HG03520 (cell line): ENCODE data around the gene GAA.

Experiments
- ATAC-seq: cut with Tn5 transposase; IDR thresholded peaks from one replicate; pipeline ENCODE4 v1.9.1; 2021; ENCODE audit warnings: mild to moderate bottlenecking, moderate library complexity; ENCODE audit not compliant: unreplicated experiment

GAA gene

DNA sequence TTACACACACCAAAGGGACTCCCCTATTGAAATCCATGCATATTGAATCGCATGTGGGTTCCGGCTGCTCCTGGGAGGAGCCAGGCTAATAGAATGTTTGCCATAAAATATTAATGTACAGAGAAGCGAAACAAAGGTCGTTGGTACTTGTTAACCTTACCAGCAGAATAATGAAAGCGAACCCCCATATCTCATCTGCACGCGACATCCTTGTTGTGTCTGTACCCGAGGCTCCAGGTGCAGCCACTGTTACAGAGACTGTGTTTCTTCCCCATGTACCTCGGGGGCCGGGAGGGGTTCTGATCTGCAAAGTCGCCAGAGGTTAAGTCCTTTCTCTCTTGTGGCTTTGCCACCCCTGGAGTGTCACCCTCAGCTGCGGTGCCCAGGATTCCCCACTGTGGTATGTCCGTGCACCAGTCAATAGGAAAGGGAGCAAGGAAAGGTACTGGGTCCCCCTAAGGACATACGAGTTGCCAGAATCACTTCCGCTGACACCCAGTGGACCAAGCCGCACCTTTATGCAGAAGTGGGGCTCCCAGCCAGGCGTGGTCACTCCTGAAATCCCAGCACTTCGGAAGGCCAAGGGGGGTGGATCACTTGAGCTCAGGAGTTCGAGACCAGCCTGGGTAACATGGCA lies 2.2 kb downstream of the GAA start:
- no peak for ATAC-seq

DNA sequence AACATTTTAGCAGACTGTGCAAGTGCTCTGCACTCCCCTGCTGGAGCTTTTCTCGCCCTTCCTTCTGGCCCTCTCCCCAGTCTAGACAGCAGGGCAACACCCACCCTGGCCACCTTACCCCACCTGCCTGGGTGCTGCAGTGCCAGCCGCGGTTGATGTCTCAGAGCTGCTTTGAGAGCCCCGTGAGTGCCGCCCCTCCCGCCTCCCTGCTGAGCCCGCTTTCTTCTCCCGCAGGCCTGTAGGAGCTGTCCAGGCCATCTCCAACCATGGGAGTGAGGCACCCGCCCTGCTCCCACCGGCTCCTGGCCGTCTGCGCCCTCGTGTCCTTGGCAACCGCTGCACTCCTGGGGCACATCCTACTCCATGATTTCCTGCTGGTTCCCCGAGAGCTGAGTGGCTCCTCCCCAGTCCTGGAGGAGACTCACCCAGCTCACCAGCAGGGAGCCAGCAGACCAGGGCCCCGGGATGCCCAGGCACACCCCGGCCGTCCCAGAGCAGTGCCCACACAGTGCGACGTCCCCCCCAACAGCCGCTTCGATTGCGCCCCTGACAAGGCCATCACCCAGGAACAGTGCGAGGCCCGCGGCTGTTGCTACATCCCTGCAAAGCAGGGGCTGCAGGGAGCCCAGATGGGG lies 3.1 kb downstream of the GAA start:
- ATAC-seq, result no peak

DNA sequence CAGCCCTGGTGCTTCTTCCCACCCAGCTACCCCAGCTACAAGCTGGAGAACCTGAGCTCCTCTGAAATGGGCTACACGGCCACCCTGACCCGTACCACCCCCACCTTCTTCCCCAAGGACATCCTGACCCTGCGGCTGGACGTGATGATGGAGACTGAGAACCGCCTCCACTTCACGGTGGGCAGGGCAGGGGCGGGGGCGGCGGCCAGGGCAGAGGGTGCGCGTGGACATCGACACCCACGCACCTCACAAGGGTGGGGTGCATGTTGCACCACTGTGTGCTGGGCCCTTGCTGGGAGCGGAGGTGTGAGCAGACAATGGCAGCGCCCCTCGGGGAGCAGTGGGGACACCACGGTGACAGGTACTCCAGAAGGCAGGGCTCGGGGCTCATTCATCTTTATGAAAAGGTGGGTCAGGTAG lies 3.6 kb downstream of the GAA start:
- no peak for ATAC-seq

DNA sequence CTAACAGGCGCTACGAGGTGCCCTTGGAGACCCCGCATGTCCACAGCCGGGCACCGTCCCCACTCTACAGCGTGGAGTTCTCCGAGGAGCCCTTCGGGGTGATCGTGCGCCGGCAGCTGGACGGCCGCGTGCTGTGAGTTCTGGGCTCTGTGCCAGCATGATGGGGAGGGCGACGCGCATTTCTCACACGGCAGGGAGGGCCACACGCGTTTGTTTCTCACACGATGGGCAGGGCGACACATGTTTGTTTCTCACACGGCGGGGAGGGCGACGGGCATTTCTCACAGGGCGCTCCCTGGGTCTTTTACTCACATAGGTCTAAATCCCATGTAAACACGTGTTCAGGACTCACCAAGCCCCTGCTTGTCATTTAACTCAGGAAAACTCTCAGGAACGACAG lies 4.4 kb downstream of the GAA start:
- no peak for ATAC-seq

DNA sequence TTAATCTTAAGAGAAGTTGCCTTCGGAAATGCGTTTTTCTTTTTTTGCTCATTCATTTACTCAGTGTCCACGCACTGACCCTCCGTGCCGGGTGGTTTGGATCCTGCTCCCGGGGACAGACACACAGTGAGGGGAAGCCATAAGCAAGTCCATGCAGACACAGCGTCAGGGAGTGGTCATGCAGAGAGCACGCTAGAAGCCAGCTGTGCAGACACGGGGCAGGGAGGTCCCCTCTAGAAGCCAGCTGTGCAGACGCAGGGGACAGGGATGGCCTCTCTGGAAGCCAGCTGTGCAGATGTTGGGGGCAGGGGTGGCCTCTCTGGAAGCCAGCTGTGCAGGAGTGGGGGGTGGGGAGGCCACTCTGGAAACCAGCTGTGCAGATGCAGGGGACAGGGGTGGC lies 4.8 kb downstream of the GAA start:
- no peak for ATAC-seq

DNA sequence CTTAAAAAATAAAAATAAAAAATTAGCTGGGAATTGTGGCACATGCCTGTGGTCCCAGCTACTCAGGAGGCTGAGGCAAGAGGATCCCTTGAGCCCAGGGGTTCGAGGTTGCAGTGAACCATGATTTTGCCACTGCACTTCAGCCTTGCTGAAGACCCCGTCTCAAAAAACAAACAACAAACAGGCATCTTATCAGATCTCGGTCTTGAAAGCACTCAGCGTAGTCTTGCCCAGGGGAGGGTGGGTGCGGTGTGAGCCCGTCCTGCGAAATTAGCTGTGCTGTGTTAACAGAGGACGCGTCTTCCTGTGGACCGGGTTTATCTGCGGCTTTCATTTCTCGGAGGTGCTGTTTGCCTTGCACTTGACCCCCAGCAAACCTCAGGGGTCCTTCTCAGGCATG lies 5.4 kb downstream of the GAA start:
- no peak for ATAC-seq

DNA sequence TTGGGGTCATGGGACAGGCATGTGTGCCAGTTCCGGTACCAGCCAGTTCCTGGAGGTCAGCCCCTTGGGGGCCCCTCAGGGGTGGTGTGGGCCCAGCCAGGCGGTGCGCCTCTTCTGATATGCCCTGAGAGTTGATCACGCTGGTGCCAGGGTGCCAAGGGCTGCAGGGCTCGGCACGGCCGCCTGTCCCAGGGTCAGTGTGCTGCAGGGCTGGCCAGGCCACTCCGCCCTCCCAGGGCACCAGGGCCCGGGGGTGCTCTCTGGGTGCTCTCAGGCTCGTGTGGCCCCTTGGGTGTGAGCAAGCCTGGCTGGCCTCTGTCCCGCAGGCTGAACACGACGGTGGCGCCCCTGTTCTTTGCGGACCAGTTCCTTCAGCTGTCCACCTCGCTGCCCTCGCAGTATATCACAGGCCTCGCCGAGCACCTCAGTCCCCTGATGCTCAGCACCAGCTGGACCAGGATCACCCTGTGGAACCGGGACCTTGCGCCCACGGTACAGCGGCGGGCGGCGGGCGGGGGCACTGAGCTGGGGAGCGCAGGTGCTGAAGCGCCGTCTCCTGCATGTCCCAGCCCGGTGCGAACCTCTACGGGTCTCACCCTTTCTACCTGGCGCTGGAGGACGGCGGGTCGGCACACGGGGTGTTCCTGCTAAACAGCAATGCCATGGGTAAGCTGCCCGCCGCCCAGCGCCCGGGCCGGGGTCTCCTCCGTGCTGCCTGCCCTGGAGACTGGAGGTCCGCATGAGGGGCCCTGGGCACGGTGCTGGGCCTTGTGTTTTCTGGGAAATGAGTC lies 6.0 kb downstream of the GAA start:
- ATAC-seq, result no peak

DNA sequence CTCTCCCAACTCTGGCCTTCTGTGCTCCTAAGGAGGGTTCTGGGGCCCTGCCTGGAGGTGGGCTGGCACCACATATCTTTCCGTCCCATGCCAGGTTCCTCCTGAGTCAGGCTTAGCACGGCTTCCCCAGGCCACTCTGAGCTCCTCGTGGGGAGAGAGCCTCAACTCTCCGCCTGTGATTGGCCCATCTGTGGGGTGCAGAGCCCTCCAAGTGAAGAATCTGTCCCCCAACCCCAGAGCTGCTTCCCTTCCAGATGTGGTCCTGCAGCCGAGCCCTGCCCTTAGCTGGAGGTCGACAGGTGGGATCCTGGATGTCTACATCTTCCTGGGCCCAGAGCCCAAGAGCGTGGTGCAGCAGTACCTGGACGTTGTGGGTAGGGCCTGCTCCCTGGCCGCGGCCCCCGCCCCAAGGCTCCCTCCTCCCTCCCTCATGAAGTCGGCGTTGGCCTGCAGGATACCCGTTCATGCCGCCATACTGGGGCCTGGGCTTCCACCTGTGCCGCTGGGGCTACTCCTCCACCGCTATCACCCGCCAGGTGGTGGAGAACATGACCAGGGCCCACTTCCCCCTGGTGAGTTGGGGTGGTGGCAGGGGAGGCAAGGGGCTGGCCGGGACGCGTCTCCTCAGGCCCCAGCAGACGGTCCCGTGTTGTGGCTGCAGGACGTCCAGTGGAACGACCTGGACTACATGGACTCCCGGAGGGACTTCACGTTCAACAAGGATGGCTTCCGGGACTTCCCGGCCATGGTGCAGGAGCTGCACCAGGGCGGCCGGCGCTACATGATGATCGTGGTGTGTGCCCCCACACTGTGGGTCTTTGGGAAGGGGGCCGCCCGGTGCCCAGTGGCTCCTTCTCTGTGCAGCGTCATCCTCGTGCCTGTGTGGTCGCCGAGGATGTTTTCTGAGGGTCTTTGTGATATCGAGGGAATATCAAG lies 6.9 kb downstream of the GAA start:
- ATAC-seq, result no peak

DNA sequence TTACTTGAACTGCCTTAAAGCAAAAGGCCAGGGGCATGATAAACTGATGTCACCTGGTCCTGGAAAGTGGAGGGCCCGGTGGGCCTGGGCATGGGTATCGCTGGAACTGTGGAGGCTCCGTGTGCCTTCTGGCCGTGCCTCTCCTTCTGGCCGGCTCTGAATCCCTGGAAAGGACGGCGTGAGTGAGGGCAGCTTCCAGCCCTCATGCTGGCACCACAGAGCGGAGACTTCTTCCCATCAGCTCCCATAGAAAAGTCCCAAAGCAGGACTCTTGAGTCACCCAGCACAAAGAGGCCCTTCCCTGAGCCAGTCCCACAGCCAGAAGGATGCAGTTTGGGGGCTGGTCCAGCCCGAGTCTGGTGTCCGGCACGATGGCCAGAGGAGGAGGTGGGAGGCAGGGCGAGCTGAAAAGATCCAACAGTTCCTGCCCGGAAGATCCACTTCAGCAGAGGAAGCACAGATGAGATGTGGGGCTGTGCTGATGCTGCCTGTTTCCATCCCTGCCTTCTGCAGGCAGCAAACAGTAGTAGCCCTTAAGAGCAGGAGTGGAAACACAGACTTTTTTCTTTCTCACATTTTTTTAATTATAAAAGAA lies 7.8 kb downstream of the GAA start:
- ATAC-seq, result no peak

DNA sequence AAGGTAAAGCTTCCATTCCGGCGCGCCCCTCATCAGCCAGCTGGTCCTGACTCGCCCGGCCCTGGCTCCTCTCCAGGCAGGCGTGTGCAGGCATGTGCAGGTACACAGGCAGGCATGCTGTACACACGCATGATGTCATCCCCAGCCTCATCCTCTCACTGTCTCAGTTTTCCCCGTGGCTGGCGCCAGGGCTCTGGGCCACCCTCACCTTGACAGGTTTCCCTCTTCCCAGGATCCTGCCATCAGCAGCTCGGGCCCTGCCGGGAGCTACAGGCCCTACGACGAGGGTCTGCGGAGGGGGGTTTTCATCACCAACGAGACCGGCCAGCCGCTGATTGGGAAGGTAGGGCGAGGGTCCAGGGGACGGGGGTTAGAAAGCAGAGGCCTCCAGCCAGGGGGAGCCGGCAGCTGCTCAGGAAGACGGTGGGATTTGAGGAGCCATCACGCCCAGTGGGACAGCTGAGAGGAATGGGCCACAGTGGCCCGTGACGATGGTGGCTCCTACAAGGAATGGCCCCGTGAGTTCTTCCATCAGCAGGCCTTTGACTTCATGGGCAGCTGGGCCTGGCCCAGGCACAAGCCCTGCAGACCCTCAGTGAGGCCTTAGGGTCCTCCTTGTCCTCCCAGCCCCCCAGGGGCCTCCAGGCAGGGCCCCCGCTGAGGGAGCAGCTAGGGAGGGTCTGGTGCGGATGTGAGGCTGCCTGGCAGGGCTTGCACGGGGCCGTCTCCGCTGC lies 8.5 kb downstream of the GAA start:
- no peak for ATAC-seq

DNA sequence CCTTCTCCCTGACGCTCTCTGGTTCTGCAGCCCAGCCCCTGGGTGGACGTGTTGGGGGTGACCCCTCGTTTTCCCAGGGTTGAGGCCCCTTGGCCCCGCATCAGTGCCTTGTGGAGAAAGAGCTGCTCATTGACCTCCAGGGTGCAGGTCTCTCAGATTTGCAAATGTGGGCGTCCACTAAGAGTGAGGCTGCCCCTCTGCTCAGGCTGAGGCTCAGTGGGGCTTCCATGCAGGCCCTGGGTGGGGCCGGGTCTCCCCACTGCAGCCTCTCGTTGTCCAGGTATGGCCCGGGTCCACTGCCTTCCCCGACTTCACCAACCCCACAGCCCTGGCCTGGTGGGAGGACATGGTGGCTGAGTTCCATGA lies 9.0 kb downstream of the GAA start:
- ATAC-seq, result no peak

DNA sequence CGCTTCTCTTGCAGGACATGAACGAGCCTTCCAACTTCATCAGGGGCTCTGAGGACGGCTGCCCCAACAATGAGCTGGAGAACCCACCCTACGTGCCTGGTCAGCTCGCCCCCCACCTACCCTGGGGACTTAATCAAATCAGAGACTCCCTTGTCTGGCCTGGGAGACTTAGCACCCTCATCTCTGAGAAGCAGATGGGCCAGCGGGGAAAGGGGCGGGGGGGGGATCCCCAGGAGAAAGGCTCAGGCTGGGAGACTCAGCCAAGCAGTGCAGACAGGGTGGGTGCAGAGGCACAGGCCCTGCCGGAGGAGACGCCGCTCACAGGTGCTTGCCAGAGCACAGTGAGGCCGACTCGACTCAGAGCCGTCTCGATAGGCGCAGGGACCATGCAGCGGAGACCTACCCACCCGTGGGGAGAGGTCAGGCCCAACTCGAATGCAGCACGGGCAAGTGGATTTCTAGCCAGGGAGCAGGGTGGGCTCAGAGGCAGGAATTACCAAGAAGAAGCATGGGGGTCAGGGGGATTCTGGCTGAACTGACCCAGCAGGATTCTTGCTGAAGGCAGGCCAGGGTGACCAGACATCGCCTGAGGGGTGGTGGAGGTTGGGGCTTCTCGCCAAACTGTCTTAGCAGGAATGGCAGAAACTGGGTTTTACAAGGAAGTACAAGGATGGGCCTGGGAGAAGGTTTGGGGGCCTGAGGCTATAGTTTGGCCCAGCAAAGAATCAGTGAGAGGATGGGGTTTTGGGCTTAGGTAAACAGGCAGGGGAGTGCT lies 9.7 kb downstream of the GAA start:
- no peak for ATAC-seq

DNA sequence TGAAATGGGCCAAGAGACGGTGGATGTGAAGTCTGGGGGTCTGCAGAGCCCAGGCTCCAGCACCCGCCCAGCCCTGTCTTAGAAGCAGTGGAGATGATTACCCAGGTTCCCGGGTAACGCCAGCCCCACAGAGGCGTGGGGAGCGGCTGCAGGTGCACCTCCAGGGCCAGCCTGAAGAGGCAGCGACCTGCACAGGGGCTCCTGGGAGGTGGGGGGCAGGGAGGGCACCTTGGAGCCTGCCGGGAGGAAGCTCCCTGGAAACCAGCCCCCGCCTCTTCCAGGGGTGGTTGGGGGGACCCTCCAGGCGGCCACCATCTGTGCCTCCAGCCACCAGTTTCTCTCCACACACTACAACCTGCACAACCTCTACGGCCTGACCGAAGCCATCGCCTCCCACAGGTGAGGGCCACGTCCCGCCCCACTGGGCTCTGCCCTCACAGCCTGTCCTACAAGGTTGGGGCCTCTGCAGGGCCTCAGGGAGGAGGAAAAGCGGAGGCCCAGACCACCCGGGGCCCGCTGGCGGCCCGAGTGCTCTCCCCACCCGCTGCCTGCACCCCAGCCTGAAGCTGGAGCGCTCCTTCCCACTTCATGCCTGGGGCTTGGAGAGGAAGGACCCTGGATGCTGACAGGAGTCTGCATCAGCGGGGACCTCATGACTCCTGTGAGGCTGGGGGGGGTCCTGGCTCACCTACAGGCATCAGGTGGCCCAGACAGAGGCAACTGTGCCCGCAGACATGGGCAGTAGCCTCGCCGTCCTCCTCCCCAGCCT lies 10.5 kb downstream of the GAA start:
- no peak for ATAC-seq

DNA sequence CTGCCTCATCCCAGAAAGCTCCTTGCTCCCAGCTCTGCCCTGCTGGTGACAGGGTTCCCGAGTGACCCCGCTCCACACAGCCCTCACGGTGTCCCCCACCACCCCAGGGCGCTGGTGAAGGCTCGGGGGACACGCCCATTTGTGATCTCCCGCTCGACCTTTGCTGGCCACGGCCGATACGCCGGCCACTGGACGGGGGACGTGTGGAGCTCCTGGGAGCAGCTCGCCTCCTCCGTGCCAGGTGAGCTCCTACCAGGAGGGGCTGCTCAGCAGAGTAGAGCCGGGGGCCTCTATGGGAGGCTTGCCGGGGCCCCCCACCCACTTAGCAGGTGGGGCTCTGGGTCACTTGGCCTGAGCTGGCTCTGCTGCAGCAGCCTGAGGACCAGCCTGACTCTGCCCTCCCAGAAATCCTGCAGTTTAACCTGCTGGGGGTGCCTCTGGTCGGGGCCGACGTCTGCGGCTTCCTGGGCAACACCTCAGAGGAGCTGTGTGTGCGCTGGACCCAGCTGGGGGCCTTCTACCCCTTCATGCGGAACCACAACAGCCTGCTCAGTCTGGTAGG lies 11.2 kb downstream of the GAA start:
- ATAC-seq, result no peak

DNA sequence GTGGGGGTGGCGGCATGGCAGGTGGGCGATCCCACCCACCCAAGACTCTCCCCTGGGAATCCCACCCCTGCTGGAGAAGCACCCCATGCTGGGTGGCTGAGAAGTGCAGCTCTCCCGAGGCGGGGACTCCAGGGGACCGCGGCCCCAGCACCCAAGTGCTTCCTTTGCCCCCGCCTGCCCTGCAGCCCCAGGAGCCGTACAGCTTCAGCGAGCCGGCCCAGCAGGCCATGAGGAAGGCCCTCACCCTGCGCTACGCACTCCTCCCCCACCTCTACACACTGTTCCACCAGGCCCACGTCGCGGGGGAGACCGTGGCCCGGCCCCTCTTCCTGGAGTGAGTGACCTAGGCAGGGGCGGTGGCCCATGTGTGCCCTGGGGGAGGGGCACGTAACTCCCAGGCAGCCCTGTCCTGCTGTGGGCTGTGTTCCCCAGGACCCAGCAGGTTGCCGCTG lies 11.7 kb downstream of the GAA start:
- no peak for ATAC-seq

DNA sequence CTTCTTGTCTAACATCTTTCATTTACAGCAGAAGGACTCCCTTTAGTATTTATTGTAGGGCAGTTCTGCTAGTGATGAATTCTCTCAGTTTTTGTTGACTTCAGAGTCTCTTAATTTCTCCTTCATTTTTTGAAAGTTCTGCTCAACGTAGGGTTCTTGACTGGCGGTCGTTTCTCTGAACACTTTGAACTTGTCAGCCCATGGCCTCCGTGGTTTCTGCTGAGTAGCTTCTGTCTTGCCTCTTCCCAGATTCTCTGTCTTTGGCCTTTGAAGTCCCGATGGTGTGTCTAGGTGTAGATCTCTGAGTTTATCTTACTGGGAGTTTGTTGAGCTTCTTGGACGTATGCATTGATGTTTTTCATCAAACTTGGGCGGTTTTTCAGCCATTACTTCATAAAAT lies 13.4 kb downstream of the GAA start:
- ATAC-seq, result no peak

DNA sequence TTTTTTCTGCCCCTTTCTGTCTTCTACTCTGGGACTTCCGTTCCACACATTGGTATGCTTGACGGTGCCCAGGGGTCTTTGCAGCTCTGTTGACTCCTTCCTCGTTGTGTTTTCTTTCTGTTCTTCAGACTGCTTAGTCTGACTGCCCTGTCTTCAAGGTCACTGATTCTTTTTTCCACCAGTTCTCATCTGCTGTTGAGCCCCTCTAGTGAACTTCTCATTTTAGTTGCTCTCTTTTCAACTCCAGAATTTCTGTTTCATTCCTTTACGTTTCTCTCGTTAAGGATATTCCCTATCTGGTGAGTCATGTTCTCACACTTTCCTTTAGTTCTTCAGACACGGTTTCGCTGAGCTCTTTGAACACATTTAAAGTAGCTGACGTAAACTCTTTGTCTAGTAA lies 13.8 kb downstream of the GAA start:
- ATAC-seq, result no peak

DNA sequence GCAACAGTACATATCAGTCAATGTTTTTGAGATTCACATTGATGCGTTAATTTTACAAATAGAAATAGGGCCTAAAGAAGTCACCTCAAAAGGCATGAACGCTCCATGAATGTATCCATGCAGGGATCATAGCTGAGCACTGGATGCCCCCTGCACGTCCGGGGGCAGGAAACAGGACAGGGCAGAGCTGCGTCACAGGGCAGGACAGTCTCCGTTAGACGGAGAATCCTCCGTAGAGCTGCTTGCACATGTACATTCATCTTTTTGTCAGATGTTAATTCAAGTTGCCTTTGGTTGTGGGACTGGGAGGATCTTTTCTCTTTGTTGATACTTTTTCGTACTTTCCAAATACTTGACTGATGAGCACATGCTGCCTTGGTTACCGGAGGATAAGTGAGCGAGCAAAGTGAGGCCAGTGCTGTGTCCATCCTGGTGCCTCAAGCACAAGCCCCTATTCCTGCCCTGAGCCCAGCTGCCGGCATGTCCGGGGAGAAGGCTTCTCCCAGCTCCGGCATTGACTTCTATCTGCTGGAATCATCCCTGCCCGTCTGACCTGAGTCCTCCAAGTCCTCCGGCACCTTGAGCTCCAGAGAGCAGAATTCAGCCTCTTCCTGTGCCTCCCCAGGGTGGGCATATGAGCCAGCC lies 15.0 kb downstream of the GAA start:
- ATAC-seq, result no peak
